ENCODE measurements around the gene CACNA1C.

DNA sequence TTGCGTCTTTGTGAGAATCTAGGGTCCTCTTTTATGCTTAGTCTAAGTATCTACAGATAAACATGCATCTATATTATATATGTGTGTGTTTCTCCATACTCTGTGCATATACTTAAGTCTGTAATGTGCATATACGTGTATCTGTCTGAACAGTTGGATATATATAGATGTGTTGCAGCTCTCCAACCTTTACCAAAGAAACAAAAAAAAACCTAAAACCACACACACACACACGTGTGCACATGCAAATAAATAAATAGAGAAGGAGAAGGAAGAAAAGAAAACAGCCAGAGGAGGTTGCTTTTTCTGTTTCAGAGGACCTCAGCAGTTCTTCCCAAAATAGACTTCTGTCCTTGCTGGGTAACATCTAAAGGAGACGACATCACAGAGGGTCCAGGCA is 244.9 kb downstream of the CACNA1C start:
- TF ChIP-seq, protein P1, sequence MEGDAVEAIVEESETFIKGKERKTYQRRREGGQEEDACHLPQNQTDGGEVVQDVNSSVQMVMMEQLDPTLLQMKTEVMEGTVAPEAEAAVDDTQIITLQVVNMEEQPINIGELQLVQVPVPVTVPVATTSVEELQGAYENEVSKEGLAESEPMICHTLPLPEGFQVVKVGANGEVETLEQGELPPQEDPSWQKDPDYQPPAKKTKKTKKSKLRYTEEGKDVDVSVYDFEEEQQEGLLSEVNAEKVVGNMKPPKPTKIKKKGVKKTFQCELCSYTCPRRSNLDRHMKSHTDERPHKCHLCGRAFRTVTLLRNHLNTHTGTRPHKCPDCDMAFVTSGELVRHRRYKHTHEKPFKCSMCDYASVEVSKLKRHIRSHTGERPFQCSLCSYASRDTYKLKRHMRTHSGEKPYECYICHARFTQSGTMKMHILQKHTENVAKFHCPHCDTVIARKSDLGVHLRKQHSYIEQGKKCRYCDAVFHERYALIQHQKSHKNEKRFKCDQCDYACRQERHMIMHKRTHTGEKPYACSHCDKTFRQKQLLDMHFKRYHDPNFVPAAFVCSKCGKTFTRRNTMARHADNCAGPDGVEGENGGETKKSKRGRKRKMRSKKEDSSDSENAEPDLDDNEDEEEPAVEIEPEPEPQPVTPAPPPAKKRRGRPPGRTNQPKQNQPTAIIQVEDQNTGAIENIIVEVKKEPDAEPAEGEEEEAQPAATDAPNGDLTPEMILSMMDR (conservative IDR thresholded peaks at IDR 0.05; ENCODE audit: low read depth, low read length): no peak
- TF ChIP-seq EZH2 (IDR thresholded peaks at IDR 0.05; ENCODE audit: borderline replicate concordance, low read depth, low read length, poor library complexity, severe bottlenecking): no peak

All from A673 (cell line).